ENCODE results near the gene FAM156A.
"Not testable (repeated sequence)": the region's sequence is repeated elsewhere in the genome, so short reads cannot be mapped to it uniquely, and the experiment has no call there.

FAM156A gene

GRCh38 chrX:52945838-52946494 is 12.4 kb downstream of the FAM156A start:
- not testable (repeated sequence) for DNase-seq; ATAC-seq (replicated peaks)

GRCh38 chrX:52941728-52942127 is 16.6 kb downstream of the FAM156A start:
- DNase-seq; H3K4me1 Mint-ChIP-seq (ENCODE audit: low read depth in 2 of 2); H3K36me3 Mint-ChIP-seq (ENCODE audit: insufficient read depth); H3K27me3 Mint-ChIP-seq; H3K27ac Mint-ChIP-seq; H3K9me3 Mint-ChIP-seq; H3K4me3 Mint-ChIP-seq; ATAC-seq (replicated peaks): not testable (repeated sequence)

More at GRCh38 chrX:52945838-52946494, 12.4 kb downstream of the FAM156A start:
- H3K27me3 Mint-ChIP-seq; H3K27ac Mint-ChIP-seq; H3K4me1 Mint-ChIP-seq (ENCODE audit: low read depth in 2 of 2); H3K9me3 Mint-ChIP-seq; H3K4me3 Mint-ChIP-seq; H3K36me3 Mint-ChIP-seq (ENCODE audit: insufficient read depth): not testable (repeated sequence)

DNA sequence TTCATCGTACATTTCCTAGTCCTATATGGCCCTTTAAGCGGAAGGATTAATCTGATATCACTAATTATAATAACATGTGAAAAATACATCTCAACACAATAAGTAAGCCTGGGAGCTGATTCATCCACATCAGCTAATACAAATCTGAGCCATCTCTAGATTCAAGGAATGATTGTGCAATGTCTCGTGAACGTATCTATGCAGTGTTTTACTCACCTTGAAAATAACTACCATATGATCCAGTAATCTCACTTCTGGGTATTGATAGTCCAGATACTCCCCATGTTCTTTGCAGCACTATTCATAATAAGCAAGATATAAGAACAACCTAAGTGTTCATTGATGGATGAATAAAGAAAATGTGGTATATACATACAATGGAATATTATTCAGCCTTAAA is 17.6 kb downstream of the FAM156A start:
- H3K27me3 Mint-ChIP-seq; H3K4me3 Mint-ChIP-seq; H3K4me1 Mint-ChIP-seq (ENCODE audit: low read depth in 2 of 2); H3K27ac Mint-ChIP-seq; DNase-seq; ATAC-seq (replicated peaks); H3K9me3 Mint-ChIP-seq; H3K36me3 Mint-ChIP-seq (ENCODE audit: insufficient read depth): not testable (repeated sequence)

DNA sequence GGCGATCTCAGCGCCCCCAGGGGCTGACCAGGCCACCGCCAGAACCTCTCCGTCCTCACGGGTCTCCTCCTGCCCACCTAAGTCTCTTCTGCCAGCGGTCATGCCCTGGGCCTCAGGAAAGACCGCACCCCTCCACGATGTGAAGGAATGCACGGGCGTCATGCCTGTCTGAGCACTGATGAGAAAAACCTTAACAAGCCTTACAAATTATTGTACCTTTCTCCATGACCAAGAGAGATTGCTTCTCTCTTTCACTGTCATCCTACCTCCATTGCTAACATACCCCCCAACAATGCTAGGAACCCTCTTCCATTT is 22.9 kb downstream of the FAM156A start:
- not testable (repeated sequence) for DNase-seq; H3K27me3 Mint-ChIP-seq; H3K9me3 Mint-ChIP-seq; H3K4me1 Mint-ChIP-seq (ENCODE audit: low read depth in 2 of 2)
- Mint-ChIP-seq H3K27ac (peak overlapping the region; percentile 99), H3K4me3 (peak overlapping the region; percentile 90 to 94), H3K36me3 (ENCODE audit: insufficient read depth) (peaks cover 15% of the 10 kb centered on the region)
- ATAC-seq (replicated peaks) = peak; percentile 0

GRCh38 chrX:52934704-52935469 is 23.4 kb downstream of the FAM156A start:
- H3K27ac Mint-ChIP-seq = peak overlapping the region; percentile 99
- H3K9me3 Mint-ChIP-seq = no peaks in the 10 kb centered on the region
- peak overlapping the region; percentile 90 to 94 for H3K4me3 Mint-ChIP-seq
- ATAC-seq (replicated peaks) = peak; percentile 94
- peak; percentile 84 to 85 (median 84) for DNase-seq
- peaks cover 15% of the 10 kb centered on the region for H3K36me3 Mint-ChIP-seq (ENCODE audit: insufficient read depth)
- H3K27me3 Mint-ChIP-seq = no peaks in the 10 kb centered on the region
- peaks cover 7 to 9% of the 10 kb centered on the region in 2 donors for H3K4me1 Mint-ChIP-seq (ENCODE audit: low read depth in 2 of 2)

GRCh38 chrX:52933976-52934703 is 24.2 kb downstream of the FAM156A start:
- ATAC-seq (replicated peaks) (no peak), DNase-seq (no peak)
- Mint-ChIP-seq H3K36me3 (ENCODE audit: insufficient read depth) (peaks cover 15% of the 10 kb centered on the region), H3K27ac (peak overlapping the region; percentile 99), H3K27me3 (no peaks in the 10 kb centered on the region), H3K4me3 (peak overlapping the region; percentile 90 to 94), H3K4me1 (ENCODE audit: low read depth in 2 of 2) (peaks cover 7 to 9% of the 10 kb centered on the region in 2 donors), H3K9me3 (no peaks in the 10 kb centered on the region)

DNA sequence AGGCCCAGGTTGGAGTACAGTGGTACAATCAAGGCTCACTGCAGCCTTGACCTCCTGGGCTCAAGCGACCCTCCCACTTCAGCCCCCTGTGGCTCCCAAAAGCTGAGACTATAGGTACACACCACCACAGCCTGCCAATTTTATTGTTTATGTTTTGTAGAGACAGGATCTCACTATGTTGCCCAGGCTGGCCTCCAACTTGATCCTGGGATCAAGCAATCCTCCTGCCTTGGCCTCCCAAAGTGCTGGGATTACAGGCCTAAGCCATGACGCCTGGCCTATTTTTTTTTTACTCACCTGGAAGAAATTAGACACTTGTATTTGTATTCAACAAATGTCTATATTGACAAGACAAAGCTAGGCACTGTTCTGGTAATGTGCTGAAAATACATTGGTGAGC is 25.1 kb downstream of the FAM156A start:
- no peaks in the 10 kb centered on the region for H3K9me3 Mint-ChIP-seq
- H3K27me3 Mint-ChIP-seq = no peaks in the 10 kb centered on the region
- DNase-seq (no peak), ATAC-seq (replicated peaks) (no peak)
- peaks cover 7 to 9% of the 10 kb centered on the region in 2 donors for H3K4me1 Mint-ChIP-seq (ENCODE audit: low read depth in 2 of 2)
- peaks cover 15% of the 10 kb centered on the region for H3K36me3 Mint-ChIP-seq (ENCODE audit: insufficient read depth)
- no peak overlapping the region for H3K27ac Mint-ChIP-seq
- no peak overlapping the region for H3K4me3 Mint-ChIP-seq

GRCh38 chrX:52930214-52930613 is 28.1 kb downstream of the FAM156A start:
- Mint-ChIP-seq H3K36me3 (ENCODE audit: insufficient read depth) (peaks cover 11% of the 10 kb centered on the region), H3K27me3 (peaks cover 0 to 10% of the 10 kb centered on the region in 2 donors)
- H3K9me3 Mint-ChIP-seq; H3K4me3 Mint-ChIP-seq; ATAC-seq (replicated peaks); H3K27ac Mint-ChIP-seq; DNase-seq; H3K4me1 Mint-ChIP-seq (ENCODE audit: low read depth in 2 of 2): not testable (repeated sequence)

DNA sequence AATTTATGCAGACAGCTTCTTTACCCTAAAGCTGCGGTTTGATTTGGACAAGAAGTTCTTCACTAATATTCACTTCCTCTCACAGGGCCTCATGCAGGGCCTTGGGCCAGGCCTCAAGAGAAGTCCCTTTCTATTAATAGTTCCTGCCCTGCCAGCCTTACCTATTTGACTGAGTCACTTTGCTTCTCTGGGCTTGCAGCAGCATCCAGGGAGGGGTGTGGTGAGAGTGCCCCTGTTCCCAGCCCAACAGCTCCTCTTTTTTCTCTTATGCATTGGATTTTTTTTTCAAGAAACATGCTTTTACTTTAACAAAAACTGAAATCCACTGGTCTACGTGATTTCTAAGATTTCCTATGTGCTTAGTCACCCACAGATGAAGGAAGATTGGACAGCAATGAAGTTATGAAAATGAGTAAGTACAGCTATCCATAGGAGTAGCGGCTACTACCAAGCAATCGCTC is 34.5 kb downstream of the FAM156A start:
- Mint-ChIP-seq H3K27me3 (peaks cover 0 to 10% of the 10 kb centered on the region in 2 donors), H3K9me3 (no peaks in the 10 kb centered on the region), H3K36me3 (ENCODE audit: insufficient read depth) (peaks cover 26% of the 10 kb centered on the region), H3K27ac (no peak overlapping the region), H3K4me1 (ENCODE audit: low read depth in 2 of 2) (peaks cover 4% of the 10 kb centered on the region in 2 donors), H3K4me3 (no peak overlapping the region)
- ATAC-seq (replicated peaks) (no peak), DNase-seq (no peak)

- H3K27me3 Mint-ChIP-seq; H3K4me3 Mint-ChIP-seq; ATAC-seq (replicated peaks); DNase-seq; H3K36me3 Mint-ChIP-seq (ENCODE audit: insufficient read depth); H3K4me1 Mint-ChIP-seq (ENCODE audit: low read depth in 2 of 2); H3K27ac Mint-ChIP-seq; H3K9me3 Mint-ChIP-seq: not testable (repeated sequence)
Observed at GRCh38 chrX:52914704-52915103, 43.6 kb downstream of the FAM156A start.

DNA sequence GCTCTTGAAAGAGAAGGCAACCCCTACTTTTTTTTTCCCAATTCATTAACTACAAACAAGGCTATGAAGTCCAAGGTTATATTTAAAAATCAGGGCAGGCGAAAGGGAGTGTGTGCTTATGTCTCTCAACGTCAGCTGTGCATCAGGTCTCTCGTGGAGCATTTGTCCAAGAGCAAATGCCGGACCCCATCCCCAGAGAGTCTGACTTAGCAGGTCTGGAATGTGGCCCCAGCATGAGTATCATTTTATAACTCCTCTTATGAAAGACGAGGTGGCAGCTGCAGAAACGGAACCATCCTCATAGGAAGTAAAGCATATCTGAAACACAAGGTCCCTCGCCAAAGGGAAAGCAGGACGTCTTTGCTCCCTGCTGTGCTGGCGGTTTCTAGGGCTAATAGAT is 44.6 kb downstream of the FAM156A start:
- not testable (repeated sequence) for ATAC-seq (replicated peaks); H3K4me3 Mint-ChIP-seq; H3K4me1 Mint-ChIP-seq (ENCODE audit: low read depth in 2 of 2); H3K27me3 Mint-ChIP-seq; H3K9me3 Mint-ChIP-seq; H3K36me3 Mint-ChIP-seq (ENCODE audit: insufficient read depth); H3K27ac Mint-ChIP-seq; DNase-seq

DNA sequence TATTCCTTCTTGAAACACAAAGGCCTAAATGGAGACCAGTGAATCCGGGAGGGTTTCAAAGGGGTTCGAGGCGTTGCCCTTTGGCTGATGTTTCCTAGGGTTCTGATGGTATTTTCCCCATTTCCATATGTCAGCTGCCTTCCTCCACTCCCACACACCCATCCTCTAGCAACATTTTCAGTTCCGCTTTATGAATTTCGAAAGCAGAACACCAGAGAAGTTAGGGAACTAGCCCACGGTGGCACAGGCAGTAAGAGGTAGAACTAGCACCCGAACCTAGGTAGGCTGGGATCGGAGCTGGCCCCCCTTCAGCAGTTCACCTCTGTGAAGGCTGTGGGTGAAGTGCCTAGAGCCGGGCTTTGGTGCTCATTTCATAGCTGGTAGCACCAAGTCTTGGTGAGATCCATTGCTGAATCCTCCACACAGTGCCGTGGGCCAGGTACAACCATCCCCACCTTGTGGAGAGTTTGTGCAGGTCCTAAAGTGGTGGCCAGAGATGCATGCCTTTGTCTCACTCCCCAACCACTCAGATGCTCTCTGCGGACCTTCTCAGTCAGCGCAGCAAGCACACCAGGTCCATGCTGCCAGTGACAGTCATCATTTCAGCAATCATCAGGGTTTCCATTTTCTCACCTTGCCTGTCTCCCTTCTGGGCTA is 48.9 kb downstream of the FAM156A start:
- not testable (repeated sequence) for H3K9me3 Mint-ChIP-seq; H3K4me1 Mint-ChIP-seq (ENCODE audit: low read depth in 2 of 2); H3K27me3 Mint-ChIP-seq; DNase-seq; H3K36me3 Mint-ChIP-seq (ENCODE audit: insufficient read depth); H3K27ac Mint-ChIP-seq; ATAC-seq (replicated peaks); H3K4me3 Mint-ChIP-seq

DNA sequence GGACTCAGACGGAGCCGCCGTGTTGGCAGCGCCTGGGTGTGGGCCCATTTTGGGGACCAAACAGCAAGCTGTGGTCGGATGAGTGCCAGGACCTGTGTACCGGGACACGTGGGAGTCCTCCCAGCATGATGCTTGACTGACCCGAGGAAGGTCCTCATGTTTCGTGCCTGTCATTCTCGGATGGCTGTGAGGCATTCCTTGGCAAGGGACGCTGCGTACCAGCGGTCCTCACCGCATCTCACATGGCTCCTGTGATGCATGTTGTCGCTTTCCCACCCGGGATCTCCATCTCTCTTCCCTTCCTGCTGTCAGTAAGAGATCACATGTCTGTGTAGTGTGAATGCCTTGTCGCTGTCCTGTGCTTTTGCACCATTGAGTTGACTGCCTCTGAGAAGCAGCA is 50.4 kb downstream of the FAM156A start:
- DNase-seq; H3K4me3 Mint-ChIP-seq; H3K4me1 Mint-ChIP-seq (ENCODE audit: low read depth in 2 of 2); ATAC-seq (replicated peaks); H3K27me3 Mint-ChIP-seq; H3K36me3 Mint-ChIP-seq (ENCODE audit: insufficient read depth); H3K27ac Mint-ChIP-seq; H3K9me3 Mint-ChIP-seq: not testable (repeated sequence)
